Measurements from ENCODE around the gene RTL5.
A peak's percentile ranks its signal among the peaks of the same experiment; 100 is the strongest.

The RTL5 gene

DNA sequence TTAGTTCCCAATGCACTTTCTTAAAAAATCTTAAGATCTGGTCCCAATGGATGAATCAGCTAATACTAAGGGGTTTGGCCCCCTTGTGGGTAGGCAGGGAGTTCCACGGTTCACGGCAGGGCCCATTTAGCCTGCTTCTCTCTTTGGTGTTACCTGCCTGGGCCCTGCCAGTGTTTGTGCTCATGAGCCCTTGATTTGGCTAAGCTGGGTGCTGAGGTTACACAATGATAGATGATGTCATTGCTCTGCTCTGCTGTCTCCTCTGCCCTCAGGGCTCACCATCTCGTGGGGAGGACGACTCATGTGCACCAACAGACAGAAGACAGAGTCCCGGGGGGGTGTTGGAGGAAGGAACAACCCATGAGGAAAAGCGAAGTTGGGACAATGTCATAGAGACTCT lies 24.4 kb downstream of the RTL5 start:
- Mint-ChIP-seq H3K27ac (no peak overlapping the region), H3K4me3 (no peak overlapping the region), H3K27me3 (peaks cover 31% of the 10 kb centered on the region)

GRCh38 chrX:72105436-72105835 lies 26.3 kb downstream of the RTL5 start:
- no peaks in the 10 kb centered on the region for H3K9me3 Mint-ChIP-seq
- peaks cover 44% of the 10 kb centered on the region for H3K4me1 Mint-ChIP-seq (ENCODE audit: low read depth)
- no peaks in the 10 kb centered on the region for H3K36me3 Mint-ChIP-seq (ENCODE audit: low read depth)
- no peak overlapping the region for H3K4me3 Mint-ChIP-seq
- peaks cover 24% of the 10 kb centered on the region for H3K27me3 Mint-ChIP-seq
- H3K27ac Mint-ChIP-seq: no peak overlapping the region

More for the DNA sequence above, 24.4 kb downstream of the RTL5 start:
- Mint-ChIP-seq H3K9me3 (no peaks in the 10 kb centered on the region), H3K36me3 (ENCODE audit: low read depth) (no peaks in the 10 kb centered on the region), H3K4me1 (ENCODE audit: low read depth) (peaks cover 25% of the 10 kb centered on the region)

DNA sequence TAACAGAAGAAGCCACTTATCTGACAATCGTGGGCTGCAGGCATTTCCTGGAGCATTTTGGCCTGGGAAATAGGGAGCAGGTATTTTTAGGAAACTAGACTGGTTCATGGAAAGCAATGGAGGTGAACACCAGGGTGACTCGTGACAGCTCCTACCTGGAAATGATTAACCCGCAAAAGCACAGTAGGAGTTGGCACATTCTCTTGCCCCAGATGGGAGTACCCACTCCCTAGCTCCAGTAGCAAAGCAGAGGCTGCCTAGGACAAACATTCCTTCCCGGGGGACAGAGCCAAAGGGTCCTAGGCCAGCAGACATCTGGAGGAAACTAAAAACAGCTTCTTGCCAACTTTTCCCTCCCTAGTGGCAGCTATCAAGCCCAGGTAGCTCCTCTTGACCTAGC lies 29.0 kb downstream of the RTL5 start:
- Mint-ChIP-seq H3K4me1 (ENCODE audit: low read depth) (peaks cover 54% of the 10 kb centered on the region), H3K4me3 (no peak overlapping the region), H3K27me3 (peaks cover 24% of the 10 kb centered on the region)

GRCh38 chrX:72102126-72102525 lies 29.6 kb downstream of the RTL5 start:
- Mint-ChIP-seq H3K4me1 (ENCODE audit: low read depth) (peaks cover 48% of the 10 kb centered on the region), H3K4me3 (no peak overlapping the region), H3K9me3 (no peaks in the 10 kb centered on the region), H3K27ac (no peak overlapping the region), H3K36me3 (ENCODE audit: low read depth) (no peaks in the 10 kb centered on the region), H3K27me3 (peaks cover 24% of the 10 kb centered on the region)

More for the DNA sequence above, 29.0 kb downstream of the RTL5 start:
- Mint-ChIP-seq H3K9me3 (no peaks in the 10 kb centered on the region), H3K36me3 (ENCODE audit: low read depth) (no peaks in the 10 kb centered on the region), H3K27ac (no peak overlapping the region)

- no peak overlapping the region for H3K27ac Mint-ChIP-seq
- H3K4me1 Mint-ChIP-seq (ENCODE audit: low read depth): peaks cover 49% of the 10 kb centered on the region
- H3K27me3 Mint-ChIP-seq: peaks cover 28% of the 10 kb centered on the region
- H3K36me3 Mint-ChIP-seq (ENCODE audit: low read depth): no peaks in the 10 kb centered on the region
- no peak overlapping the region for H3K4me3 Mint-ChIP-seq
- no peaks in the 10 kb centered on the region for H3K9me3 Mint-ChIP-seq
Measured at GRCh38 chrX:72101597-72102037, 30.1 kb downstream of the RTL5 start.

DNA sequence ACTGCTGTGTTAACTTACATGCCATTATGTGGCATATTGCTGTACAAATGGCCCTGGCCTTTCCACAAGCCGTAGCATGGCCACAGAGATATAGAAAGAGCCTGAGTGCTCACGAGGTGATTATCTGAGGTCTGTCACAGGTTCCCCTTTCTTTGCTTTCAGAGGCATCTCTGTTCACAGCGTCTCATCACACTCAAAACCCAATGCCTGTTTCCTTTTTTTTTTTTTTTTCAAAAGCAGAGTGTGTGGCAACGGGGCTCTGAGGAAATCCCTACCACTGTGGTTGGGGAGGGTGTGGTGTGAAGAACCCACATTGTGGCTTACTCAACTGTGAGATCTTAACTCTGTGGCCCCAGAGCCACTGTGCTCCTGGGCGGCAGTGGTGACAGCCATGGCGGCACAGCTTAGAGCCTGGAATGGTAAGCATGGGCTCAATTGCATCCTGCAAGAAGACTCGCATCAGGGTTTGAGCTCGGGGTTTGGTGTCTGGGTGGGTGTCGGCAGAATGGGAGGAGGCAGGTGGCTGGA lies 30.8 kb downstream of the RTL5 start:
- H3K4me1 Mint-ChIP-seq (ENCODE audit: low read depth): peaks cover 45% of the 10 kb centered on the region
- peaks cover 27% of the 10 kb centered on the region for H3K27me3 Mint-ChIP-seq
- peak overlapping the region; percentile 11 for H3K4me3 Mint-ChIP-seq
- H3K27ac Mint-ChIP-seq: no peak overlapping the region
- H3K36me3 Mint-ChIP-seq (ENCODE audit: low read depth): no peaks in the 10 kb centered on the region
- H3K9me3 Mint-ChIP-seq: no peaks in the 10 kb centered on the region

DNA sequence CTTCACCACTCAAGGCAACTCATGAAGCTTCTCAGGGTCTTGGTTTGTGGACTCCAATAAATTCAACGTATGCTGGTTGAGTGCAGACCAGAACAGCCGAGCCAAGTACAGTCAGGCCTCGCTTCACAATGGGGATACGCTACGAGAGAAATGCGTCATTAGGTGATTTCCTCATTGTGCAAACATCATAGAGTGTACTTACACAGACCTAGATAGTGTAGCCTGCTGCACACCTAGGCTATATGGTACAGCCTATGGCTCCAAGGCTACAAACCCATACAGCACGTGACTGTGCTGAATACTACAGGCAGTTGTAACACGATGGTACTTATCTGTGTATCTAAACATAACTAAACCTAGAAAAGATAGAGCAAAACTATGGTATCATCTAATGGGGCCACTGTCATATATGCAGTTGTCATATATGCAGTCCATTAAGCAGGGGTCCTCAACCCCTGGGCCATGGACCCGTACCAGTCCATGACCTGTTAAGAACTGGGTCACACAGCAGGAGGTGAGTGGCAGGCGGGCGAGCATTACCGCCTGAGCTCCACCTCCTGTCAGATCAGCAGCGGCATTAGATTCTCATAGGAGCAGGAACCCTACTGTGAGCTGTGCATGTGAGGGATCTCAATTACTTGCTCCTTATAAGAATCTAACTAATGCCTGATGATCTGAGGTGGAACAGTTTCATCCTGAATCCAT lies 31.5 kb downstream of the RTL5 start:
- H3K9me3 Mint-ChIP-seq: no peaks in the 10 kb centered on the region
- peaks cover 27% of the 10 kb centered on the region for H3K27me3 Mint-ChIP-seq
- no peak overlapping the region for H3K4me3 Mint-ChIP-seq
- peaks cover 41% of the 10 kb centered on the region for H3K4me1 Mint-ChIP-seq (ENCODE audit: low read depth)
- H3K36me3 Mint-ChIP-seq (ENCODE audit: low read depth): no peaks in the 10 kb centered on the region
- no peak overlapping the region for H3K27ac Mint-ChIP-seq

GRCh38 chrX:72097098-72097497 lies 34.6 kb downstream of the RTL5 start:
- no peaks in the 10 kb centered on the region for H3K36me3 Mint-ChIP-seq (ENCODE audit: low read depth)
- H3K9me3 Mint-ChIP-seq: no peaks in the 10 kb centered on the region
- H3K27ac Mint-ChIP-seq: peak overlapping the region; percentile 40
- peaks cover 37% of the 10 kb centered on the region for H3K4me1 Mint-ChIP-seq (ENCODE audit: low read depth)
- no peak overlapping the region for H3K4me3 Mint-ChIP-seq
- H3K27me3 Mint-ChIP-seq: peaks cover 20% of the 10 kb centered on the region

DNA sequence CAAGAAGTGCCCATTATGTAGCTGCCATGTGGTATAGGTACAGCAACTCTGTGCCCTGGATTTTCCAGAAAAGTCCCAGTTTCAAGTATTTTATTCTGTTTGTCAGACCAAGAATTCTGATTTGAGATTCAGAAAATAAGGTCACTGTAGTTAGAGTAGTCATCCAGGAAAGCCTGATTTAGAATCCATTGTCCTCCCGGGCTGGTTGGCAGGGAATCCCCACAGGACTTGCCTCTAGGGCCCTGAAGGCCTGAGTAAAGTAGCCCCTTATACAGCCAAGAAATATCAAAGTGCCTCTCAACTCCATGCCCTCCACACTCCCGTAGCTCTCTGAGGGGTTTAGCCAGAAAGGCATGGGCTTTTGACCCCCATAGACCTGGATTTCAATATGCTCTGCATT lies 36.3 kb downstream of the RTL5 start:
- peaks cover 20% of the 10 kb centered on the region for H3K27me3 Mint-ChIP-seq
- H3K4me3 Mint-ChIP-seq: no peak overlapping the region
- H3K9me3 Mint-ChIP-seq: no peaks in the 10 kb centered on the region
- no peak overlapping the region for H3K27ac Mint-ChIP-seq
- no peaks in the 10 kb centered on the region for H3K36me3 Mint-ChIP-seq (ENCODE audit: low read depth)
- H3K4me1 Mint-ChIP-seq (ENCODE audit: low read depth): peaks cover 20% of the 10 kb centered on the region

- H3K36me3 Mint-ChIP-seq (ENCODE audit: low read depth): no peaks in the 10 kb centered on the region
- peaks cover 15% of the 10 kb centered on the region for H3K4me1 Mint-ChIP-seq (ENCODE audit: low read depth)
- H3K9me3 Mint-ChIP-seq: no peaks in the 10 kb centered on the region
- H3K27me3 Mint-ChIP-seq: peaks cover 20% of the 10 kb centered on the region
- H3K27ac Mint-ChIP-seq: no peak overlapping the region
- H3K4me3 Mint-ChIP-seq: no peak overlapping the region
Measured at GRCh38 chrX:72094894-72095293, 36.8 kb downstream of the RTL5 start.

DNA sequence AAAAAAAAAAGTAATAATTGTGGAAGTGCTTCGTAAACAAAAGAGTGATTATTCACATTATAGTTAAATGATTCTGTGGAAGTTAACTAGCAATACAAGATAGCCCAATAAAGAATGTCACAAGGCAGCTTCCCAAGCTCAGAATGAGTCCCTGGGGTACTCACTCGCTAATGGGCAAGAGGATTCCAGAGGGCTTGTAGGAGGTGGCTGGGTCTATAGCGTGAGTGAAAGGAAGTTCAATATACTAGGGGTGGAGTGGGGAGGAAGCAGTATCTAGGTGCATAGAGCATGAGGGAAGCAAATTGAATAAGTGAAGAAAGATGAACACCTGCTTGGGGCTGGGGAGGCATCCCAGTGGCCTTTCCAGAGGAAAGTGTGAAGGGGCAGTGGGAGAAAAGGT lies 42.5 kb downstream of the RTL5 start:
- Mint-ChIP-seq H3K4me3 (no peak overlapping the region), H3K36me3 (ENCODE audit: low read depth) (no peaks in the 10 kb centered on the region), H3K9me3 (no peaks in the 10 kb centered on the region), H3K27me3 (peaks cover 4% of the 10 kb centered on the region), H3K4me1 (ENCODE audit: low read depth) (no peaks in the 10 kb centered on the region), H3K27ac (no peak overlapping the region)

- H3K27me3 Mint-ChIP-seq: peaks cover 4% of the 10 kb centered on the region
- H3K4me3 Mint-ChIP-seq: no peak overlapping the region
- no peak overlapping the region for H3K27ac Mint-ChIP-seq
- H3K9me3 Mint-ChIP-seq: no peaks in the 10 kb centered on the region
- no peaks in the 10 kb centered on the region for H3K4me1 Mint-ChIP-seq (ENCODE audit: low read depth)
- no peaks in the 10 kb centered on the region for H3K36me3 Mint-ChIP-seq (ENCODE audit: low read depth)
Measured at GRCh38 chrX:72088761-72089160, 43.0 kb downstream of the RTL5 start.

DNA sequence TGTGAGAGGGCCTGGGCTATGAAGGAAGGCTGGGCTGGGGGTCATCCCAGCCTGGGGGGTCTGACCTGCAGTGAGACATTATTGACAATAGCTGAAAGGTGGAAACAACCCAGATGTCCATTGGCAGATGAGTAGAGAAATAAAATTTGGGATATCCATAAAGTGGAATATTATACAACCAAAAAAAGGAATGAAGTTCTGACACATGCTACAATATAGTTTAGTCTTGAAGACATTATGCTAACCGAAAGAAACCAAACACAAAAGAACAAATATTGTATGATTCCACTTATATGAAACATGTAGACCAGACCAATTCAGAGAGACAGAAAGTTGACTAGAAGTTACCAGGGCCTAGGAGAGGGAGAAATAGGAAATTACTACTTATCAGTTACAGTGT lies 44.7 kb downstream of the RTL5 start:
- Mint-ChIP-seq H3K36me3 (ENCODE audit: low read depth) (no peaks in the 10 kb centered on the region), H3K9me3 (no peaks in the 10 kb centered on the region), H3K4me3 (no peak overlapping the region), H3K27ac (no peak overlapping the region), H3K4me1 (ENCODE audit: low read depth) (no peaks in the 10 kb centered on the region), H3K27me3 (peaks cover 4% of the 10 kb centered on the region)

GRCh38 chrX:72084114-72084513 lies 47.6 kb downstream of the RTL5 start:
- Mint-ChIP-seq H3K36me3 (ENCODE audit: low read depth) (no peaks in the 10 kb centered on the region), H3K4me1 (ENCODE audit: low read depth) (no peaks in the 10 kb centered on the region), H3K27me3 (no peaks in the 10 kb centered on the region), H3K27ac (no peak overlapping the region), H3K9me3 (no peaks in the 10 kb centered on the region), H3K4me3 (no peak overlapping the region)

DNA sequence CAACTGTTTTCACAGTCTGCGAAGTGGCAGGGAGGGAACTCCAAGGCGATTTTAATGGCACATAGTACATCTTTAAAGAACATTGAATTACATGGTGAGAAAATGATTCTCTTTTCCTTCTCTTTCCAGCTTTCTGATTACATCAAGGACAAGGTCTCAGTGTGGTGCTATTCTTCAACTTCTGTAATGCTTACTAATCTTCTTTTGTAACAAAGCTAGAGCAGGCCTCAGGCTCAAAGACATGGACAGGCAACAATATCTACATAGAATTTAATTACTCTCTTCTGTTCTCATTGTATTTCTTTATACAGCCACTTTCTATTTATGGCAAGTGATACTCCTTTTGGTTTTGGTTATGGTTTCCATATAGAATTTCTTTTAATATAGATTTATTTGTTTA lies 48.4 kb downstream of the RTL5 start:
- Mint-ChIP-seq H3K36me3 (ENCODE audit: low read depth) (no peaks in the 10 kb centered on the region), H3K27me3 (no peaks in the 10 kb centered on the region), H3K9me3 (no peaks in the 10 kb centered on the region), H3K27ac (no peak overlapping the region), H3K4me3 (no peak overlapping the region), H3K4me1 (ENCODE audit: low read depth) (peaks cover 2% of the 10 kb centered on the region)

Measured in stimulated activated naive CD8-positive, alpha-beta T cell treated with anti-CD3 and anti-CD28 coated beads, Interleukin-15, Interleukin-2, amounts not matched to agents 100 ng/mL and 50 ng/mL, for 24 hours (primary cell).